ENCODE results near the gene RASSF7. TPM values are rescaled to one million over a fixed set of nuclear protein-coding genes. Genes with fewer than 3 reads are reported as not detected.
A peak's percentile ranks its signal among the peaks of the same experiment; 100 is the strongest.

The RASSF7 gene
- total and polyA plus RNA-seq, 4 donors, result 5.6 to 9.9 (median 8.5) TPM

- no peaks in the 10 kb centered on the region for H3K9me3 ChIP-seq (ENCODE audit: control insufficient read depth, low read length)
- intact Hi-C loops (cut with DNase I), result loop anchor here in 1 of 2 donors (10.0 kb wide), 1 partner anchor 215 kb away; the partner anchor contains the start of gene GATD1
- no peak overlapping the region for H3K4me3 ChIP-seq (ENCODE audit: low read length in 2 of 2)
- no peaks in the 10 kb centered on the region for H3K36me3 ChIP-seq (ENCODE audit: control insufficient read depth in 1 of 2, insufficient read depth in 2 of 2, low read length in 1 of 2)
- H3K4me1 ChIP-seq (ENCODE audit: control insufficient read depth in 1 of 2, insufficient read depth in 2 of 2, low read length in 2 of 2), result no peaks in the 10 kb centered on the region
- ATAC-seq (ENCODE audit: low FRiP score) (no peak), DNase-seq (no peak)
- H3K27ac ChIP-seq (ENCODE audit: low read depth in 1 of 2, low read length in 2 of 2), result no peak overlapping the region
- WGBS, 2 donors, result 88% methylated on average over 18 of the region's 18 CpGs
- H3K27me3 ChIP-seq (ENCODE audit: control insufficient read depth in 1 of 2, insufficient read depth in 2 of 2, low read length in 1 of 2), result no peaks in the 10 kb centered on the region
These were observed 962 bp upstream of the RASSF7 start for GRCh38 chr11:559712-560304.

GRCh38 chr11:561148-562003 is 606 bp downstream of the RASSF7 start:
- peak overlapping the region; percentile 41 to 62 for H3K4me3 ChIP-seq (ENCODE audit: low read length in 2 of 2)
- DNase-seq, result no peak
- no peaks in the 10 kb centered on the region for H3K27me3 ChIP-seq (ENCODE audit: control insufficient read depth in 1 of 2, insufficient read depth in 2 of 2, low read length in 1 of 2)
- no peaks in the 10 kb centered on the region for H3K9me3 ChIP-seq (ENCODE audit: control insufficient read depth, low read length)
- H3K4me1 ChIP-seq (ENCODE audit: control insufficient read depth in 1 of 2, insufficient read depth in 2 of 2, low read length in 2 of 2), result no peaks in the 10 kb centered on the region
- 11 to 12% methylated on average over 54 to 67 of the region's 67 CpGs for WGBS, 2 donors
- no peak for ATAC-seq (ENCODE audit: low FRiP score)
- no peak overlapping the region for H3K27ac ChIP-seq (ENCODE audit: low read depth in 1 of 2, low read length in 2 of 2)
- H3K36me3 ChIP-seq (ENCODE audit: control insufficient read depth in 1 of 2, insufficient read depth in 2 of 2, low read length in 1 of 2), result no peaks in the 10 kb centered on the region
- intact Hi-C loops (cut with DNase I), result no loop called here

DNA sequence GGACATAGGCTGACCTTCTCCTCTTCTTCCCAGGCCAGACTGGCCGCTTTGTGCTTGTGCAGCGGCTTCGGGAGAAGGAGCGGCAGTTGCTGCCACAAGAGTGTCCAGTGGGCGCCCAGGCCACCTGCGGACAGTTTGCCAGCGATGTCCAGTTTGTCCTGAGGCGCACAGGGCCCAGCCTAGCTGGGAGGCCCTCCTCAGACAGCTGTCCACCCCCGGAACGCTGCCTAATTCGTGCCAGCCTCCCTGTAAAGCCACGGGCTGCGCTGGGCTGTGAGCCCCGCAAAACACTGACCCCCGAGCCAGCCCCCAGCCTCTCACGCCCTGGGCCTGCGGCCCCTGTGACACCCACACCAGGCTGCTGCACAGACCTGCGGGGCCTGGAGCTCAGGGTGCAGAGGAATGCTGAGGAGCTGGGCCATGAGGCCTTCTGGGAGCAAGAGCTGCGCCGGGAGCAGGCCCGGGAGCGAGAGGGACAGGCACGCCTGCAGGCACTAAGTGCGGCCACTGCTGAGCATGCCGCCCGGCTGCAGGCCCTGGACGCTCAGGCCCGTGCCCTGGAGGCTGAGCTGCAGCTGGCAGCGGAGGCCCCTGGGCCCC is 1.4 kb downstream of the RASSF7 start:
- no peaks in the 10 kb centered on the region for H3K9me3 ChIP-seq (ENCODE audit: control insufficient read depth, low read length)
- H3K36me3 ChIP-seq (ENCODE audit: control insufficient read depth in 1 of 2, insufficient read depth in 2 of 2, low read length in 1 of 2), result no peaks in the 10 kb centered on the region
- intact Hi-C loops (cut with DNase I), result no loop called here
- no peaks in the 10 kb centered on the region for H3K27me3 ChIP-seq (ENCODE audit: control insufficient read depth in 1 of 2, insufficient read depth in 2 of 2, low read length in 1 of 2)
- no peaks in the 10 kb centered on the region for H3K4me1 ChIP-seq (ENCODE audit: control insufficient read depth in 1 of 2, insufficient read depth in 2 of 2, low read length in 2 of 2)
- no peak overlapping the region for H3K27ac ChIP-seq (ENCODE audit: low read depth in 1 of 2, low read length in 2 of 2)
- WGBS, 2 donors, result 97% methylated on average over 29 of the region's 29 CpGs
- no peak for ATAC-seq (ENCODE audit: low FRiP score)
- no peak overlapping the region for H3K4me3 ChIP-seq (ENCODE audit: low read length in 2 of 2)
- DNase-seq, result no peak

GRCh38 chr11:563066-563811 is 2.5 kb downstream of the RASSF7 start:
- Histone ChIP-seq H3K27me3 (ENCODE audit: control insufficient read depth in 1 of 2, insufficient read depth in 2 of 2, low read length in 1 of 2) (no peaks in the 10 kb centered on the region), H3K4me1 (ENCODE audit: control insufficient read depth in 1 of 2, insufficient read depth in 2 of 2, low read length in 2 of 2) (no peaks in the 10 kb centered on the region), H3K9me3 (ENCODE audit: control insufficient read depth, low read length) (no peaks in the 10 kb centered on the region), H3K27ac (ENCODE audit: low read depth in 1 of 2, low read length in 2 of 2) (no peak overlapping the region), H3K36me3 (ENCODE audit: control insufficient read depth in 1 of 2, insufficient read depth in 2 of 2, low read length in 1 of 2) (no peaks in the 10 kb centered on the region), H3K4me3 (ENCODE audit: low read length in 2 of 2) (no peak overlapping the region)
- ATAC-seq (ENCODE audit: low FRiP score) (no peak), DNase-seq (no peak)
- 92% methylated on average over 18 of the region's 18 CpGs for WGBS, 2 donors
- intact Hi-C loops (cut with DNase I), result no loop called here

DNA sequence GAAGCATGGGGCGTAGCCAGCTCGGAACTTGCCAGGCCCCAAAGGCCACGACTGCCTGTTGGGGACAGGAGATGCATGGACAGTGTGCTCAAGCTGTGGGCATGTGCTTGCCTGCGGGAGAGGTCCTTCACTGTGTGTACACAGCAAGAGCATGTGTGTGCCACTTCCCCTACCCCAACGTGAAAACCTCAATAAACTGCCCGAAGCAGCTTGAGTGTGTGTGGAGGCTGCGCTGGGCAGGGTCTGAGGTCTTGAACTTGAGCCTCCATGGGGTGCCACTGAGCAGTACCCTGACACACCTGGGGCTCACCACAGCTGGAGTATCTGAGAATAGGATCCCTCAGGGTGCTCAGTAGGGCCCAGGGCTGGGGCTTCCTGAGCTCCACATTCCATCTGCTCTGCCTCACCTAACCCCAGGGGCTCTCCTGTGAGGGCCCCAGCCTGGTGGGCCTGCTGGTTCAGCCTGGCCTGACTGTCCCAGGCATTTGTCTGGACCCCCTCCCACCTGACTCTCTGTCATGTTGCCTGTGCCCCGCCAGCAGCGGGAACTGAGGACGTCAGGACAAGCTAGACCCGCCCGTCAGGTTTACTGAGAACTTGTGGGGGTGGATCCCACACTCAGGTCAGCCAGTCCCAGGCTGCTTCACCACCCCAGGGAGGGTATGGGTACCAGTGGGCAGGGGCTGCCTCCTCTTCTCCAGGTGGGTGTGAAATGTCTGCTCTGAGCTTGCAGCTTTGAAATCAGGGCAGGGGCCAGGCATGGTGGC is 3.2 kb downstream of the RASSF7 start:
- Histone ChIP-seq H3K4me3 (ENCODE audit: low read length in 2 of 2) (no peak overlapping the region), H3K36me3 (ENCODE audit: control insufficient read depth in 1 of 2, insufficient read depth in 2 of 2, low read length in 1 of 2) (no peaks in the 10 kb centered on the region), H3K4me1 (ENCODE audit: control insufficient read depth in 1 of 2, insufficient read depth in 2 of 2, low read length in 2 of 2) (no peaks in the 10 kb centered on the region), H3K9me3 (ENCODE audit: control insufficient read depth, low read length) (no peaks in the 10 kb centered on the region), H3K27me3 (ENCODE audit: control insufficient read depth in 1 of 2, insufficient read depth in 2 of 2, low read length in 1 of 2) (no peaks in the 10 kb centered on the region), H3K27ac (ENCODE audit: low read depth in 1 of 2, low read length in 2 of 2) (no peak overlapping the region)
- WGBS, 2 donors, result 89% methylated on average over 12 of the region's 12 CpGs
- no peak for DNase-seq
- ATAC-seq (ENCODE audit: low FRiP score), result no peak
- intact Hi-C loops (cut with DNase I), result no loop called here

GRCh38 chr11:565921-566509 is 5.2 kb downstream of the RASSF7 start:
- WGBS, 2 donors, result 86% methylated on average over 12 of the region's 12 CpGs
- no peak overlapping the region for H3K4me3 ChIP-seq (ENCODE audit: low read length in 2 of 2)
- H3K36me3 ChIP-seq (ENCODE audit: control insufficient read depth in 1 of 2, insufficient read depth in 2 of 2, low read length in 1 of 2), result no peaks in the 10 kb centered on the region
- no peaks in the 10 kb centered on the region for H3K27me3 ChIP-seq (ENCODE audit: control insufficient read depth in 1 of 2, insufficient read depth in 2 of 2, low read length in 1 of 2)
- H3K27ac ChIP-seq (ENCODE audit: low read depth in 1 of 2, low read length in 2 of 2), result no peak overlapping the region
- intact Hi-C loops (cut with DNase I), result no loop called here
- H3K4me1 ChIP-seq (ENCODE audit: control insufficient read depth in 1 of 2, insufficient read depth in 2 of 2, low read length in 2 of 2), result no peaks in the 10 kb centered on the region
- H3K9me3 ChIP-seq (ENCODE audit: control insufficient read depth, low read length), result no peaks in the 10 kb centered on the region
- ATAC-seq (ENCODE audit: low FRiP score) (no peak), DNase-seq (no peak)

GRCh38 chr11:567011-567628 is 6.3 kb downstream of the RASSF7 start:
- no peak for DNase-seq
- H3K36me3 ChIP-seq (ENCODE audit: control insufficient read depth in 1 of 2, insufficient read depth in 2 of 2, low read length in 1 of 2), result no peaks in the 10 kb centered on the region
- 93 to 96% methylated on average over 18 of the region's 18 CpGs for WGBS, 2 donors
- H3K9me3 ChIP-seq (ENCODE audit: control insufficient read depth, low read length), result no peaks in the 10 kb centered on the region
- no peaks in the 10 kb centered on the region for H3K4me1 ChIP-seq (ENCODE audit: control insufficient read depth in 1 of 2, insufficient read depth in 2 of 2, low read length in 2 of 2)
- intact Hi-C loops (cut with DNase I), result no loop called here
- ATAC-seq (ENCODE audit: low FRiP score), result no peak
- H3K4me3 ChIP-seq (ENCODE audit: low read length in 2 of 2), result no peak overlapping the region
- H3K27me3 ChIP-seq (ENCODE audit: control insufficient read depth in 1 of 2, insufficient read depth in 2 of 2, low read length in 1 of 2), result no peaks in the 10 kb centered on the region
- no peak overlapping the region for H3K27ac ChIP-seq (ENCODE audit: low read depth in 1 of 2, low read length in 2 of 2)
